ENCODE results near the gene RNF180. TPM values are rescaled to one million over a fixed set of nuclear protein-coding genes. Genes with fewer than 3 reads are reported as not detected.

Gene RNF180
- total RNA-seq, 4 donors from 2014 or later = 4.9 to 11.9 (median 10.7) TPM

- no peak for TF ChIP-seq CTCF (IDR thresholded peaks at IDR 0.05; ENCODE audit: low read depth)
Measured at GRCh38 chr5:64308135-64308534, 142.5 kb downstream of the RNF180 start.

GRCh38 chr5:64312491-64312890, 146.8 kb downstream of the RNF180 start:
- TF ChIP-seq CTCF (IDR thresholded peaks at IDR 0.05; ENCODE audit: low read depth) = no peak

GRCh38 chr5:64315778-64316177, 150.1 kb downstream of the RNF180 start:
- TF ChIP-seq CTCF (IDR thresholded peaks at IDR 0.05; ENCODE audit: low read depth) = no peak

GRCh38 chr5:64318175-64318574, 152.5 kb downstream of the RNF180 start:
- no peak for TF ChIP-seq CTCF (IDR thresholded peaks at IDR 0.05; ENCODE audit: low read depth)

GRCh38 chr5:64323591-64323990, 157.9 kb downstream of the RNF180 start:
- no peak for TF ChIP-seq CTCF (IDR thresholded peaks at IDR 0.05; ENCODE audit: low read depth)

- no peak for TF ChIP-seq CTCF (IDR thresholded peaks at IDR 0.05; ENCODE audit: low read depth)
Measured at GRCh38 chr5:64330728-64331231, 165.1 kb downstream of the RNF180 start.

- TF ChIP-seq CTCF (IDR thresholded peaks at IDR 0.05; ENCODE audit: low read depth) = no peak
Measured at GRCh38 chr5:64331597-64332277, 166.1 kb downstream of the RNF180 start.

Measured in subcutaneous adipose tissue (tissue), 4 donors.